Smooth muscle cell (in vitro differentiated cells): ENCODE measurements around the gene KRTAP10-6. TPM values are rescaled to one million over a fixed set of nuclear protein-coding genes. Genes with fewer than 3 reads are reported as not detected.

Experiments
- DNase-seq: peaks from one replicate; lab custom pipeline; 2025; ENCODE audit not compliant: unreplicated experiment; lab: John Stamatoyannopoulos, UW
- H2AFZ ChIP-seq: fragments of 200-600 bp; sonication (generic); 2 replicates; pipeline ENCODE4 v1.6.0; 2016; ENCODE audit warnings: antibody characterized with exemption, low read depth, mild to moderate bottlenecking
- H3F3A ChIP-seq: fragments of 200-600 bp; sonication (generic); 2 replicates; pipeline ENCODE4 v1.6.0; 2017; ENCODE audit warnings: antibody characterized with exemption, low read depth
- H3K27ac ChIP-seq: fragments of 200-600 bp; sonication (generic); 2 replicates; pipeline ENCODE4 v1.5.1; 2016; ENCODE audit warnings: low read depth, mild to moderate bottlenecking
- H3K27me3 ChIP-seq: fragments of 200-600 bp; sonication (generic); 2 replicates; pipeline ENCODE4 v1.6.1; 2016; ENCODE audit warnings: low read depth, mild to moderate bottlenecking
- H3K36me3 ChIP-seq: fragments of 200-600 bp; sonication (generic); 2 replicates; pipeline ENCODE4 v1.5.1; 2016; ENCODE audit warnings: low read depth
- H3K4me1 ChIP-seq: fragments of 200-600 bp; sonication (generic); 2 replicates; pipeline ENCODE4 v1.5.1; 2016; ENCODE audit warnings: low read depth
- H3K4me2 ChIP-seq: fragments of 200-600 bp; sonication (generic); 2 replicates; pipeline ENCODE4 v1.6.0; 2016; ENCODE audit warnings: mild to moderate bottlenecking
- H3K4me3 ChIP-seq: fragments of 200-600 bp; sonication (generic); 2 replicates; pipeline ENCODE4 v1.5.1; 2016; ENCODE audit warnings: mild to moderate bottlenecking
- H3K79me2 ChIP-seq: fragments of 200-600 bp; sonication (generic); 2 replicates; pipeline ENCODE4 v1.6.0; 2016; ENCODE audit warnings: low read depth, mild to moderate bottlenecking
- H3K9ac ChIP-seq: fragments of 200-600 bp; sonication (generic); 2 replicates; pipeline ENCODE4 v1.6.0; 2016; ENCODE audit warnings: low read depth
- H3K9me3 ChIP-seq: fragments of 200-600 bp; sonication (generic); replicated peaks from 2 replicates; pipeline ENCODE4 v1.5.1; 2016; ENCODE audit warnings: low read depth
- H4K20me1 ChIP-seq: fragments of 200-600 bp; sonication (generic); 2 replicates; pipeline ENCODE4 v1.6.0; 2016; ENCODE audit warnings: low read depth
- WGBS: methylation state at CpG from one replicate; pipeline ENCODE4 v1.1.7; 2016; ENCODE audit warnings: low lambda C conversion rate; 5-methylcytosine and 5-hydroxymethylcytosine counted together
- polyA plus RNA-seq: library from polyadenylated mRNA; unstranded; fragments of >200 nt; fragmentation: Nextera tagmentation; extraction: Ambion mirVana; gene quantifications from 2 replicates; pipeline ENCODE4 v1.2.1, GENCODE V29; 2016
- total RNA-seq: library from RNA; depleted of rRNA; stranded (reverse); fragments of >200 nt; gene quantifications from 2 replicates; pipeline ENCODE4 v1.2.3, GENCODE V29; 2014
- TF ChIP-seq, protein P1 (sequence below): fragments of 200-600 bp; sonication (generic); IDR thresholded peaks from 2 replicates; pipeline ENCODE4 v1.5.1; 2017; ENCODE audit warnings: borderline replicate concordance, mild to moderate bottlenecking, antibody characterized with exemption; ENCODE audit not compliant: insufficient read depth, poor library complexity, severe bottlenecking

Gene KRTAP10-6
- total and polyA plus RNA-seq, 2 experiments from 2014 or later = 0.38 TPM; not detected in 1

DNA sequence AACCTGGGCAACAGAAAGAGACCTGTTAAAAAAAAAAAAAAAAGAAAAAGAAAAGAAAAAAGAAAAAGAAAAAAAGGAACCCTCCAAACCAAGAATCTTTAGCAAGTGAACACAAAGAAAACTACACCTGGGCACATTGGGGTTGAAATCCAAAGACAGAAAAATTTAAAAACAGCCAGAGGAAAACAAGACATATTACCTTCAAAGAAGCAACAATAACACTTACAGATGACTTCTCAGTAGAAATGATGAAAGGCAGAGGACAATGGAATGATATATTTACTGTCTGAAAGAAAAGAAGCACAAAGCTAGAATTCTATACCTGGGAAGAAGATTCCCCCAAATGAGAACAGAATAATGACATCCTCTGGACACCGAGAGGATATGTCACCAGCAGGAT is 49.6 kb downstream of the KRTAP10-6 start:
- Histone ChIP-seq H3K9me3 (peaks cover 8% of the 10 kb centered on the region), H3K4me2 (no peak overlapping the region), H3K4me1 (no peaks in the 10 kb centered on the region), H3K9ac (no peak overlapping the region), H4K20me1 (no peaks in the 10 kb centered on the region), H3K27ac (no peak overlapping the region), H2AFZ (no peak overlapping the region), H3K79me2 (no peaks in the 10 kb centered on the region), H3F3A (no peaks in the 10 kb centered on the region), H3K27me3 (no peaks in the 10 kb centered on the region), H3K36me3 (no peaks in the 10 kb centered on the region), H3K4me3 (no peak overlapping the region)
- TF ChIP-seq, protein P1, sequence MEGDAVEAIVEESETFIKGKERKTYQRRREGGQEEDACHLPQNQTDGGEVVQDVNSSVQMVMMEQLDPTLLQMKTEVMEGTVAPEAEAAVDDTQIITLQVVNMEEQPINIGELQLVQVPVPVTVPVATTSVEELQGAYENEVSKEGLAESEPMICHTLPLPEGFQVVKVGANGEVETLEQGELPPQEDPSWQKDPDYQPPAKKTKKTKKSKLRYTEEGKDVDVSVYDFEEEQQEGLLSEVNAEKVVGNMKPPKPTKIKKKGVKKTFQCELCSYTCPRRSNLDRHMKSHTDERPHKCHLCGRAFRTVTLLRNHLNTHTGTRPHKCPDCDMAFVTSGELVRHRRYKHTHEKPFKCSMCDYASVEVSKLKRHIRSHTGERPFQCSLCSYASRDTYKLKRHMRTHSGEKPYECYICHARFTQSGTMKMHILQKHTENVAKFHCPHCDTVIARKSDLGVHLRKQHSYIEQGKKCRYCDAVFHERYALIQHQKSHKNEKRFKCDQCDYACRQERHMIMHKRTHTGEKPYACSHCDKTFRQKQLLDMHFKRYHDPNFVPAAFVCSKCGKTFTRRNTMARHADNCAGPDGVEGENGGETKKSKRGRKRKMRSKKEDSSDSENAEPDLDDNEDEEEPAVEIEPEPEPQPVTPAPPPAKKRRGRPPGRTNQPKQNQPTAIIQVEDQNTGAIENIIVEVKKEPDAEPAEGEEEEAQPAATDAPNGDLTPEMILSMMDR = no peak
- 70% methylated on average over 1 of the region's 1 CpG for whole genome bisulfite sequencing
- no peak for DNase-seq

Other genes with a start within 250 kb of the KRTAP10-6 start
- 0.31 TPM in 1 of 2 replicates, not detected in the other for gene TRPM2, start 238.9 kb downstream of the KRTAP10-6 start, total RNA-seq
- gene TRPM2, start 238.9 kb downstream of the KRTAP10-6 start, polyA plus RNA-seq = not detected in 2 replicates
- gene LRRC3, start 137.0 kb downstream of the KRTAP10-6 start, total RNA-seq = 3.3 and 4.9 TPM in 2 replicates
- 5.3 and 5.8 TPM in 2 replicates for gene LRRC3, start 137.0 kb downstream of the KRTAP10-6 start, polyA plus RNA-seq
- not detected in 2 replicates for gene KRTAP10-1, start 52.3 kb downstream of the KRTAP10-6 start, total RNA-seq
- gene KRTAP10-1, start 52.3 kb downstream of the KRTAP10-6 start, polyA plus RNA-seq = 0.67 TPM in 1 of 2 replicates, not detected in the other
- not detected in 2 replicates for gene KRTAP10-2, start 41.0 kb downstream of the KRTAP10-6 start, total RNA-seq
- not detected in 2 replicates for gene KRTAP10-2, start 41.0 kb downstream of the KRTAP10-6 start, polyA plus RNA-seq
- not detected in 2 replicates for gene KRTAP10-3, start 33.7 kb downstream of the KRTAP10-6 start, total RNA-seq
- gene KRTAP10-3, start 33.7 kb downstream of the KRTAP10-6 start, polyA plus RNA-seq = not detected in 2 replicates
- not detected in 2 replicates for gene KRTAP10-4, start 18.8 kb downstream of the KRTAP10-6 start, total RNA-seq
- gene KRTAP10-4, start 18.8 kb downstream of the KRTAP10-6 start, polyA plus RNA-seq = not detected in 2 replicates
- gene KRTAP10-5, start 11.9 kb downstream of the KRTAP10-6 start, total RNA-seq = not detected in 2 replicates
- not detected in 2 replicates for gene KRTAP10-5, start 11.9 kb downstream of the KRTAP10-6 start, polyA plus RNA-seq
- not detected in 2 replicates for gene KRTAP10-7, start 8.1 kb upstream of the KRTAP10-6 start, total RNA-seq
- gene KRTAP10-7, start 8.1 kb upstream of the KRTAP10-6 start, polyA plus RNA-seq = not detected in 2 replicates
- not detected in 2 replicates for gene KRTAP10-8, start 19.6 kb upstream of the KRTAP10-6 start, total RNA-seq
- not detected in 2 replicates for gene KRTAP10-8, start 19.6 kb upstream of the KRTAP10-6 start, polyA plus RNA-seq
- gene KRTAP10-9, start 34.6 kb upstream of the KRTAP10-6 start, total RNA-seq = not detected in 2 replicates
- gene KRTAP10-9, start 34.6 kb upstream of the KRTAP10-6 start, polyA plus RNA-seq = not detected in 2 replicates
- gene KRTAP10-10, start 44.9 kb upstream of the KRTAP10-6 start, total RNA-seq = not detected in 2 replicates
- not detected in 2 replicates for gene KRTAP10-10, start 44.9 kb upstream of the KRTAP10-6 start, polyA plus RNA-seq
- not detected in 2 replicates for gene KRTAP10-11, start 53.9 kb upstream of the KRTAP10-6 start, total RNA-seq
- gene KRTAP10-11, start 53.9 kb upstream of the KRTAP10-6 start, polyA plus RNA-seq = not detected in 2 replicates
- gene KRTAP12-4, start 62.2 kb upstream of the KRTAP10-6 start, total RNA-seq = not detected in 2 replicates
- not detected in 2 replicates for gene KRTAP12-4, start 62.2 kb upstream of the KRTAP10-6 start, polyA plus RNA-seq
- gene KRTAP12-3, start 65.4 kb upstream of the KRTAP10-6 start, total RNA-seq = not detected in 2 replicates
- gene KRTAP12-3, start 65.4 kb upstream of the KRTAP10-6 start, polyA plus RNA-seq = not detected in 2 replicates
- not detected in 2 replicates for gene KRTAP12-2, start 74.4 kb upstream of the KRTAP10-6 start, total RNA-seq
- not detected in 2 replicates for gene KRTAP12-2, start 74.4 kb upstream of the KRTAP10-6 start, polyA plus RNA-seq
- not detected in 2 replicates for gene KRTAP12-1, start 89.7 kb upstream of the KRTAP10-6 start, total RNA-seq
- gene KRTAP12-1, start 89.7 kb upstream of the KRTAP10-6 start, polyA plus RNA-seq = not detected in 2 replicates
- not detected in 2 replicates for gene KRTAP10-12, start 104.7 kb upstream of the KRTAP10-6 start, total RNA-seq
- not detected in 2 replicates for gene KRTAP10-12, start 104.7 kb upstream of the KRTAP10-6 start, polyA plus RNA-seq
- gene TSPEAR, start 119.1 kb upstream of the KRTAP10-6 start, total RNA-seq = not detected in 2 replicates
- gene TSPEAR, start 119.1 kb upstream of the KRTAP10-6 start, polyA plus RNA-seq = 0.71 and 1.7 TPM in 2 replicates
- gene UBE2G2, start 209.3 kb upstream of the KRTAP10-6 start, total RNA-seq = 34.1 and 35.6 TPM in 2 replicates
- gene UBE2G2, start 209.3 kb upstream of the KRTAP10-6 start, polyA plus RNA-seq = 33.1 and 38.0 TPM in 2 replicates
- gene SUMO3, start 225.6 kb upstream of the KRTAP10-6 start, total RNA-seq = 82.8 and 87.9 TPM in 2 replicates
- 116 and 124 TPM in 2 replicates for gene SUMO3, start 225.6 kb upstream of the KRTAP10-6 start, polyA plus RNA-seq